AG04450 (cell line): ENCODE results near the gene MARS1. TPM values are rescaled to one million over a fixed set of nuclear protein-coding genes. Genes with fewer than 3 reads are reported as not detected.
"Not testable (repeated sequence)": the region's sequence is repeated elsewhere in the genome, so short reads cannot be mapped to it uniquely, and the experiment has no call there.

Experiments
- CTCF ChIA-PET: fragments of 300-600, 350-600 bp; formaldehyde crosslinking; extraction: SDS; loops from one replicate; lab custom pipeline; 2022; ENCODE audit warnings: antibody characterized with exemption, inconsistent platforms; lab: Charles Lee
- POLR2A ChIA-PET: fragments of 350-600 bp; formaldehyde crosslinking; extraction: SDS; loops from one replicate; lab custom pipeline; 2021; ENCODE audit warnings: antibody characterized with exemption, inconsistent platforms; lab: Yijun Ruan, JAX
- DNase-seq: peaks from one replicate; pipeline ENCODE4 v3.0.0-alpha.2; 2011; ENCODE audit warnings: low read depth, low spot score
- H3K27ac ChIP-seq: one replicate; pipeline ENCODE4 v1.5.1; 2012; ENCODE audit warnings: low read depth, low read length, control low read depth
- H3K27me3 ChIP-seq: one replicate; pipeline ENCODE4 v1.6.0; 2012; ENCODE audit warnings: low read length; ENCODE audit not compliant: control insufficient read depth, insufficient read depth
- H3K4me3 ChIP-seq: 2 replicates; pipeline ENCODE4 v1.5.1; 2011; ENCODE audit warnings: mild to moderate bottlenecking, low read depth, low read length, control low read depth
- H3K9me3 ChIP-seq: 2 replicates; pipeline ENCODE4 v1.5.1; 2012; ENCODE audit warnings: low read length; ENCODE audit not compliant: control insufficient read depth, insufficient read depth
- CTCF ChIP-seq: IDR thresholded peaks from 2 replicates; pipeline ENCODE4 v1.5.1; 2011; ENCODE audit warnings: low read depth, low read length, control low read depth, inconsistent platforms
- polyA plus RNA-seq: library from polyadenylated mRNA; depleted of rRNA; stranded (reverse); fragments of >200 nt; gene quantifications from 2 replicates; pipeline ENCODE4 v1.2.3, GENCODE V29; 2011

Gene MARS1
- polyA plus RNA-seq, 1 experiment = 236 TPM

- no peak for DNase-seq
- CTCF ChIA-PET = interaction anchor here (0.6 to 1.8 kb wide), 3 partner anchors 42 to 176 kb away, joined by 3 to 6 read pairs (median 5); no protein-coding TSS in a partner anchor
- no peaks in the 10 kb centered on the region for H3K27me3 ChIP-seq
- no peak for TF ChIP-seq CTCF
- POLR2A ChIA-PET = no interaction called here
- peaks cover 5% of the 10 kb centered on the region; the same call in 1 of the 2 replicates for H3K9me3 ChIP-seq
- H3K27ac ChIP-seq = no peak overlapping the region
- H3K4me3 ChIP-seq = peak overlapping the region; percentile 23; the same call in 1 of the 2 replicates
Measured at GRCh38 chr12:57517187-57517586, 29.3 kb downstream of the MARS1 start.

DNA sequence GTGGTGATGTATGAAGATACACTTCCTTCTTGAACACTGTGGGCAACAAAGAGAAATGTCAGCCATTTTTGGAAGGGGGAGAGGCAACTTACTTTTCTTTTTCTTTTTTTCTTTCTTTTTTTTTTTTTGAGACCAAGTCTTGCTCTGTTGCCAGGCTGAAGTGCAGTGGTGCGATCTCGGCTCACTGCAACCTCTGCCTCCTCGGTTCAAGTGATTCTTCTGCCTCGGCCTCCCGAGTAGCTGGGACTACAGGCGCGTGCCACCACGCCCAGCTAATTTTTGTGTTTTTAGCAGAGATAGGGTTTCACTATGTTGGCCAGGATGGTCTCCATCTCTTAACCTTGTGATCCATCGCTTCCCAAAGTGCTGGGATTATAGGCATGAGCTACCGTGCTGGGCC lies 29.9 kb downstream of the MARS1 start:
- not testable (repeated sequence) for H3K9me3 ChIP-seq, DNase-seq, H3K27me3 ChIP-seq
- ChIA-PET POLR2A (interaction anchor here (0.6 kb wide), 1 partner anchor 211 kb away, joined by 3 read pairs; no protein-coding TSS in a partner anchor), CTCF (interaction anchor here (0.6 to 1.8 kb wide), 4 partner anchors 42 to 176 kb away, joined by 3 to 6 read pairs (median 4); no protein-coding TSS in a partner anchor)
- Histone ChIP-seq H3K27ac (peak overlapping the region; percentile 47), H3K4me3 (peak overlapping the region; percentile 100)

- no peak for TF ChIP-seq CTCF
- no peak for DNase-seq
- CTCF ChIA-PET = interaction anchor here (1.0 to 1.8 kb wide), 3 partner anchors 56 to 60 kb away, joined by 3 to 5 read pairs (median 4); partner anchors contain the start of gene GLI1
- peak overlapping the region; percentile 47 for H3K27ac ChIP-seq
- POLR2A ChIA-PET = interaction anchor here (0.6 to 0.7 kb wide), 2 partner anchors 212 to 1023 kb away, joined by 3 read pairs; no protein-coding TSS in a partner anchor
- H3K9me3 ChIP-seq = peaks cover 5% of the 10 kb centered on the region; the same call in 1 of the 2 replicates
- peak overlapping the region; percentile 100 for H3K4me3 ChIP-seq
- H3K27me3 ChIP-seq = no peaks in the 10 kb centered on the region
Measured at GRCh38 chr12:57518176-57518919, 30.5 kb downstream of the MARS1 start.

DNA sequence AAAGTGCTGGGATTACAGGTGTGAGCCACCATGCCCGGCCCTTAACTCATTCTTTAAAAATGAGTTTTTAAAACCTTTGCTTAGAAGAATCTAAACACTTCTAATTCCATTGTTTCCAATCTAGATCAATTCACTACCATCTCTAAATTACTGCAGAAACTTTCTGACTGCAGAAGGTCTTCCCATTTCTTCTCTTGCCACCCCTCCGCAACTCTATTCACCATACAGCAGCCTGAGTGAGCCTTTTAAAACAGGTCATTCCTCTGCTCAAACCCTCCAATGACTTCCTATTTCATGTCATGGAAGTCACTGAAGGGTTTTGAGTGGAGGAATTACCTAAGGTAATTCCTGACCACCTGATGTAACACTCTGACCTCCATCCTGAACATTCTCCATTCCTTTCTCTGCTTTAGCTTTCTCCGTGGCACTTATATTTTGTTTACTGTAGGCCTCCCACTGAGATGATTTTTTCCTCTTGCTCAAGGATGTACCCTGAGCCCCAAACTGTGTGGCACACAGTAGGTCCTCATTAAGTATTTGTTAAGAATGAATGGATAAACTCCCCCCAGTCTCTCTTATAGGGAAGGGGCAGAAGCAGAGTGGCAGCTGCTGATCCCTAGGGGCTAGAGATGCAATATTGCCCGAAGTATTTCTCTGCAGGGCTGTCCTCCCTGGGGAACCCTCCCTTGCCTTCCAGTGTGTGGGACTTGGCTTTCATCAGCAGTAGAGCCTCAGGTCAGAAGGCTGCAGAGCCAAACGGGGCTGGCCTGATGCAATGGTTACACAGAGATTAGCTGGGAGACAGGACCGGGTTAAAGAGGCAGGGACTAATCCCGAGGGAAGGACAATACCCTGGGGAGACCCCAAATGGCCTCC lies 31.3 kb downstream of the MARS1 start:
- Histone ChIP-seq H3K27ac (peak overlapping the region; percentile 98), H3K4me3 (peak overlapping the region; percentile 100), H3K9me3 (peaks cover 5% of the 10 kb centered on the region; the same call in 1 of the 2 replicates), H3K27me3 (no peaks in the 10 kb centered on the region)
- POLR2A ChIA-PET = interaction anchor here (1.0 to 1.5 kb wide), 2 partner anchors 44 to 60 kb away, joined by 3 to 4 read pairs; no protein-coding TSS in a partner anchor
- CTCF ChIA-PET = interaction anchor here (1.0 kb wide), 1 partner anchor 60 kb away, joined by 4 read pairs; the partner anchor contains the start of gene GLI1
- TF ChIP-seq CTCF = no peak
- DNase-seq = no peak

- CTCF ChIA-PET = interaction anchor here (1.0 kb wide), 1 partner anchor 61 kb away, joined by 4 read pairs; the partner anchor contains the start of gene GLI1
- Histone ChIP-seq H3K27me3 (no peaks in the 10 kb centered on the region), H3K9me3 (peaks cover 5% of the 10 kb centered on the region; the same call in 1 of the 2 replicates), H3K27ac (peak overlapping the region; percentile 98), H3K4me3 (peak overlapping the region; percentile 100)
- no peak for TF ChIP-seq CTCF
- DNase-seq = no peak
- POLR2A ChIA-PET = interaction anchor here (0.7 to 1.5 kb wide), 7 partner anchors 18 to 91 kb away, joined by 3 to 10 read pairs (median 4); partner anchors contain the start of genes ARHGEF25 and DCTN2
Measured at GRCh38 chr12:57519796-57520052, 31.9 kb downstream of the MARS1 start.
